ENCODE results near the gene POU2F3.

DNA sequence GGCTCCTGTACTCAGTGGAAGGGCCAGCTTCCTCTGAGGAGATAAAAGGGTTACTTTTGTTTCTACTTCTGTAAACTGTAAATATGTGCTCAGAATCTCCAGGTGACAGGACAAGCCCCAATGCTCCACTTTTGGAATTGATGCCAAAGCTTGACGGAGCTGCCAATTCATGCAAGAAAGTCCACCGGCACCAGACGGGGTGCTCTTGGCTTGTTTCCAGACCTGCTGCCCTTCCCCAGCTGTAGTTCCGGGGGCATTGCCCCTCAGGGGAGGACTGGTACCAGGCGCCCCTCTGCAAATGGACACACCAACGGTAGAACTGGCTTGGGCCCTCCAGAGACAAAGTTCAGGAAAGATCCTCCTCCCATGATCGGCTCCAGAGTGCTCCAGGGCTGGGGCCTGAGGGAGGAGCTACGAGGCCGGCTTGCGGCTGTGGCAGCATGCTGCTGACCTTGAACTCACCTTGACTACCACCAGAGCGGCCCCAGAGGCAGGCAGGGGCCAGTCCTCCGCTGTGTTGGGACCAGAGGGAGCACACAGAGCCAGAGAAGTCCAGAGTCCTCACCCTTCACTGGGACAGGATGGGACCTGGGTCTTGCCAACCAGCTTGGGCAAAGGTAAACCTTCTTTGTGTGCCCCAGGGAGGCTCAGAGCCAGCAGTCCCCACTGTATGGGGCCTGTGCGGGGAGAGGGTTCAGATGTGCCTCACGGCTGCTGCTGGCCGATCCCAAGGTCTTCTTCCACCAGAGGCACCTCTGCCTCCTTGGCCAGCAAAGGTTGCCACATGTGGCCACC lies 46.9 kb upstream of the POU2F3 start:
- TF ChIP-seq, protein P1, sequence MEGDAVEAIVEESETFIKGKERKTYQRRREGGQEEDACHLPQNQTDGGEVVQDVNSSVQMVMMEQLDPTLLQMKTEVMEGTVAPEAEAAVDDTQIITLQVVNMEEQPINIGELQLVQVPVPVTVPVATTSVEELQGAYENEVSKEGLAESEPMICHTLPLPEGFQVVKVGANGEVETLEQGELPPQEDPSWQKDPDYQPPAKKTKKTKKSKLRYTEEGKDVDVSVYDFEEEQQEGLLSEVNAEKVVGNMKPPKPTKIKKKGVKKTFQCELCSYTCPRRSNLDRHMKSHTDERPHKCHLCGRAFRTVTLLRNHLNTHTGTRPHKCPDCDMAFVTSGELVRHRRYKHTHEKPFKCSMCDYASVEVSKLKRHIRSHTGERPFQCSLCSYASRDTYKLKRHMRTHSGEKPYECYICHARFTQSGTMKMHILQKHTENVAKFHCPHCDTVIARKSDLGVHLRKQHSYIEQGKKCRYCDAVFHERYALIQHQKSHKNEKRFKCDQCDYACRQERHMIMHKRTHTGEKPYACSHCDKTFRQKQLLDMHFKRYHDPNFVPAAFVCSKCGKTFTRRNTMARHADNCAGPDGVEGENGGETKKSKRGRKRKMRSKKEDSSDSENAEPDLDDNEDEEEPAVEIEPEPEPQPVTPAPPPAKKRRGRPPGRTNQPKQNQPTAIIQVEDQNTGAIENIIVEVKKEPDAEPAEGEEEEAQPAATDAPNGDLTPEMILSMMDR (IDR thresholded peaks at IDR 0.05), result no peak
- TF ChIP-seq POLR2A (IDR thresholded peaks at IDR 0.05), result no peak
